T-helper 1 cell (primary cell): ENCODE results near the gene MTMR3.

ENCODE experiments used
- DNase-seq, 5 donors: peaks; one replicate each; pipeline ENCODE4 v3.0.0-alpha.2; 2012 to 2020

The MTMR3 gene

GRCh38 chr22:30031328-30031727 is 148.4 kb downstream of the MTMR3 start:
- DNase-seq: no peak

GRCh38 chr22:30031764-30032455 is 148.9 kb downstream of the MTMR3 start:
- no peak for DNase-seq

- no peak for DNase-seq
These were observed 150.2 kb downstream of the MTMR3 start for GRCh38 chr22:30033137-30033536.

GRCh38 chr22:30033901-30034300 is 150.9 kb downstream of the MTMR3 start:
- DNase-seq: no peak

- DNase-seq: no peak
These were observed 153.7 kb downstream of the MTMR3 start for GRCh38 chr22:30036656-30037055.

- DNase-seq: no peak
These were observed 155.2 kb downstream of the MTMR3 start for GRCh38 chr22:30038219-30038618.

GRCh38 chr22:30040499-30041260 is 157.7 kb downstream of the MTMR3 start:
- no peak for DNase-seq

GRCh38 chr22:30041475-30041874 is 158.5 kb downstream of the MTMR3 start:
- no peak for DNase-seq

- no peak for DNase-seq
These were observed 158.9 kb downstream of the MTMR3 start for GRCh38 chr22:30041881-30042280.

GRCh38 chr22:30043161-30043560 is 160.2 kb downstream of the MTMR3 start:
- no peak for DNase-seq

- no peak for DNase-seq
These were observed 161.4 kb downstream of the MTMR3 start for GRCh38 chr22:30044369-30044768.

- DNase-seq: no peak
These were observed 162.0 kb downstream of the MTMR3 start for GRCh38 chr22:30044881-30045493.

- DNase-seq: no peak
These were observed 162.5 kb downstream of the MTMR3 start for GRCh38 chr22:30045494-30045887.

- DNase-seq: no peak
These were observed 163.1 kb downstream of the MTMR3 start for GRCh38 chr22:30045901-30046715.

- DNase-seq: no peak
These were observed 163.9 kb downstream of the MTMR3 start for GRCh38 chr22:30046716-30047363.

GRCh38 chr22:30047364-30047738 is 164.4 kb downstream of the MTMR3 start:
- peak in 3 of 5 donors; percentile 7 to 51 (median 29) for DNase-seq

- DNase-seq: no peak
These were observed 165.7 kb downstream of the MTMR3 start for GRCh38 chr22:30048681-30049080.

GRCh38 chr22:30054067-30054763 is 171.2 kb downstream of the MTMR3 start:
- DNase-seq: no peak

- DNase-seq: no peak
These were observed 171.7 kb downstream of the MTMR3 start for GRCh38 chr22:30054764-30055069.

- DNase-seq: no peak
These were observed 173.0 kb downstream of the MTMR3 start for GRCh38 chr22:30056015-30056414.

- DNase-seq: no peak
These were observed 174.4 kb downstream of the MTMR3 start for GRCh38 chr22:30057375-30057774.
